ENCODE results near the gene REP15. TPM values are rescaled to one million over a fixed set of nuclear protein-coding genes. Genes with fewer than 3 reads are reported as not detected.

The REP15 gene
- total RNA-seq, 1 donor from 2014 or later = 1.6 TPM

- no peaks in the 10 kb centered on the region for H3K9me3 Mint-ChIP-seq (ENCODE audit: unreplicated experiment)
- TF ChIP-seq CTCF (IDR thresholded peaks at IDR 0.05; ENCODE audit: partially characterized antibody, unreplicated experiment) = no peak
- H3K27ac Mint-ChIP-seq (ENCODE audit: unreplicated experiment) = no peak overlapping the region
- no peak for DNase-seq
- H3K36me3 Mint-ChIP-seq (ENCODE audit: unreplicated experiment) = no peaks in the 10 kb centered on the region
- no peaks in the 10 kb centered on the region for H3K27me3 Mint-ChIP-seq (ENCODE audit: unreplicated experiment)
- no peak overlapping the region for H3K4me3 Mint-ChIP-seq (ENCODE audit: unreplicated experiment)
- no peaks in the 10 kb centered on the region for H3K4me1 Mint-ChIP-seq (ENCODE audit: low read depth, unreplicated experiment)
Observed at GRCh38 chr12:27657296-27657695, 39.0 kb upstream of the REP15 start.

GRCh38 chr12:27665704-27666103 is 30.5 kb upstream of the REP15 start:
- Mint-ChIP-seq H3K9me3 (ENCODE audit: unreplicated experiment) (no peaks in the 10 kb centered on the region), H3K27me3 (ENCODE audit: unreplicated experiment) (no peaks in the 10 kb centered on the region), H3K4me3 (ENCODE audit: unreplicated experiment) (no peak overlapping the region), H3K27ac (ENCODE audit: unreplicated experiment) (no peak overlapping the region), H3K36me3 (ENCODE audit: unreplicated experiment) (peaks cover 4% of the 10 kb centered on the region), H3K4me1 (ENCODE audit: low read depth, unreplicated experiment) (peaks cover 2% of the 10 kb centered on the region)
- no peak for DNase-seq
- no peak for TF ChIP-seq CTCF (IDR thresholded peaks at IDR 0.05; ENCODE audit: partially characterized antibody, unreplicated experiment)

GRCh38 chr12:27666510-27666909 is 29.7 kb upstream of the REP15 start:
- H3K36me3 Mint-ChIP-seq (ENCODE audit: unreplicated experiment) = peaks cover 4% of the 10 kb centered on the region
- no peak for DNase-seq
- H3K9me3 Mint-ChIP-seq (ENCODE audit: unreplicated experiment) = no peaks in the 10 kb centered on the region
- peaks cover 2% of the 10 kb centered on the region for H3K4me1 Mint-ChIP-seq (ENCODE audit: low read depth, unreplicated experiment)
- no peak for TF ChIP-seq CTCF (IDR thresholded peaks at IDR 0.05; ENCODE audit: partially characterized antibody, unreplicated experiment)
- no peak overlapping the region for H3K4me3 Mint-ChIP-seq (ENCODE audit: unreplicated experiment)
- H3K27ac Mint-ChIP-seq (ENCODE audit: unreplicated experiment) = no peak overlapping the region
- H3K27me3 Mint-ChIP-seq (ENCODE audit: unreplicated experiment) = no peaks in the 10 kb centered on the region

- Mint-ChIP-seq H3K36me3 (ENCODE audit: unreplicated experiment) (peaks cover 4% of the 10 kb centered on the region), H3K27ac (ENCODE audit: unreplicated experiment) (no peak overlapping the region), H3K4me1 (ENCODE audit: low read depth, unreplicated experiment) (peaks cover 2% of the 10 kb centered on the region), H3K27me3 (ENCODE audit: unreplicated experiment) (no peaks in the 10 kb centered on the region), H3K4me3 (ENCODE audit: unreplicated experiment) (no peak overlapping the region), H3K9me3 (ENCODE audit: unreplicated experiment) (no peaks in the 10 kb centered on the region)
- DNase-seq = no peak
- no peak for TF ChIP-seq CTCF (IDR thresholded peaks at IDR 0.05; ENCODE audit: partially characterized antibody, unreplicated experiment)
Observed at GRCh38 chr12:27667540-27667939, 28.7 kb upstream of the REP15 start.

- Mint-ChIP-seq H3K9me3 (ENCODE audit: unreplicated experiment) (no peaks in the 10 kb centered on the region), H3K4me3 (ENCODE audit: unreplicated experiment) (no peak overlapping the region), H3K27me3 (ENCODE audit: unreplicated experiment) (no peaks in the 10 kb centered on the region), H3K27ac (ENCODE audit: unreplicated experiment) (no peak overlapping the region), H3K4me1 (ENCODE audit: low read depth, unreplicated experiment) (no peaks in the 10 kb centered on the region), H3K36me3 (ENCODE audit: unreplicated experiment) (no peaks in the 10 kb centered on the region)
- no peak for DNase-seq
- TF ChIP-seq CTCF (IDR thresholded peaks at IDR 0.05; ENCODE audit: partially characterized antibody, unreplicated experiment) = no peak
Observed at GRCh38 chr12:27672051-27672450, 24.2 kb upstream of the REP15 start.

Data from glutamatergic neuron (in vitro differentiated cells).